GM23338 (cell line): ENCODE results near the gene STK38L.

ENCODE experiments used
- CREB1 ChIP-seq: fragments of 250-450 bp; sonication (Bioruptor Pico); IDR thresholded peaks from 2 replicates; pipeline ENCODE4 v1.5.0; 2020; ENCODE audit warnings: low read depth, mild to moderate bottlenecking, moderate library complexity
- EZH2 ChIP-seq: fragments of 200-600 bp; sonication (generic); IDR thresholded peaks from one replicate; pipeline ENCODE4 v1.8.0; 2017; ENCODE audit warnings: antibody characterized with exemption, mild to moderate bottlenecking, low read depth; ENCODE audit not compliant: unreplicated experiment
- EZH2phosphoT487 ChIP-seq: fragments of 200-600 bp; sonication (generic); IDR thresholded peaks from one replicate; pipeline ENCODE4 v1.8.1; 2018; ENCODE audit warnings: antibody characterized with exemption; ENCODE audit not compliant: unreplicated experiment
- JUNB ChIP-seq: IDR thresholded peaks from one replicate; pipeline ENCODE4 v1.6.1; 2016; ENCODE audit warnings: antibody characterized with exemption; ENCODE audit not compliant: unreplicated experiment
- NANOG ChIP-seq: IDR thresholded peaks from 2 replicates; pipeline ENCODE4 v1.6.1; 2016; ENCODE audit warnings: antibody characterized with exemption, borderline replicate concordance
- POLR2AphosphoS5 ChIP-seq: IDR thresholded peaks from 2 replicates; pipeline ENCODE4 v1.6.1; 2016; ENCODE audit warnings: antibody characterized with exemption, low read depth
- STAT1 ChIP-seq: IDR thresholded peaks from one replicate; pipeline ENCODE4 v1.6.1; 2016; ENCODE audit warnings: antibody characterized with exemption; ENCODE audit not compliant: unreplicated experiment
- ZNF114 ChIP-seq: fragments of 250-450 bp; sonication (Bioruptor Pico); IDR thresholded peaks from 2 replicates; pipeline ENCODE4 v1.5.0; 2020; ENCODE audit warnings: mild to moderate bottlenecking, moderate library complexity
- ZNF331 ChIP-seq: fragments of 250-450 bp; sonication (Bioruptor Pico); IDR thresholded peaks from 2 replicates; pipeline ENCODE4 v1.5.0; 2020; ENCODE audit warnings: low read depth, mild to moderate bottlenecking, moderate library complexity
- TF ChIP-seq, protein P1 (sequence below), 2 experiments: fragments of 200-600 bp in 1 of 2; sonication (generic) in 1 of 2; conservative IDR thresholded peaks; 2 replicates each; pipeline versions ENCODE4 v1.5.1 to v1.6.1; 2016 to 2017; ENCODE audit warnings: antibody characterized with exemption in 2 of 2, low read depth in 2 of 2, mild to moderate bottlenecking in 2 of 2, moderate library complexity in 1 of 2
- TF ChIP-seq, protein P2 (sequence below): IDR thresholded peaks from one replicate; pipeline ENCODE4 v1.6.1; 2018; ENCODE audit warnings: antibody characterized with exemption; ENCODE audit not compliant: unreplicated experiment
- TF ChIP-seq, protein P3 (sequence below): fragments of 250-450 bp; sonication (Bioruptor Pico); IDR thresholded peaks from 2 replicates; pipeline ENCODE4 v1.5.0; 2020; ENCODE audit warnings: mild to moderate bottlenecking, moderate library complexity

DNA sequence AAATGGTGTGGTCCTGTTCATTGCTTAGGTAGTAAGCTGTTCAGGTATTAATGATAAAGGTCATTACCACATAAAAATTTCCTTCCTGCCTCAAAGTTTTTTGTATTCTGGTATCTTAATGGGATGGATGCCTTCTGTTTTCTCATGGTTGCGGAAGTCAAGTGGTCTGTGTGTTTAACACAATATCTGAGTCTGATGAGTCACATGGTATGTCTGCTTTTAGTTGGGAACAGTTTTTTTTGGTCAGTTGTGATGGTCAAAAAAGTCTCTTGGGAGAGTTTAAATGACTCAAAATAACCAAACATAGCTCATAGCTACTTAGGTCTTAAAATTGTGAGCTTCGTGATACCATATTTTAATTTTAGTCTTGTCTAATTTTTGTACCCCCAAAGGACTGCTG lies 40.7 kb downstream of the STK38L start:
- TF ChIP-seq EZH2 (no peak), POLR2AphosphoS5 (no peak), ZNF331 (CRISPR knock-in tag) (no peak), EZH2phosphoT487 (no peak), STAT1 (no peak), CREB1 (CRISPR knock-in tag) (no peak), JUNB (no peak), NANOG (no peak), ZNF114 (CRISPR knock-in tag) (no peak)
- TF ChIP-seq, protein P1, sequence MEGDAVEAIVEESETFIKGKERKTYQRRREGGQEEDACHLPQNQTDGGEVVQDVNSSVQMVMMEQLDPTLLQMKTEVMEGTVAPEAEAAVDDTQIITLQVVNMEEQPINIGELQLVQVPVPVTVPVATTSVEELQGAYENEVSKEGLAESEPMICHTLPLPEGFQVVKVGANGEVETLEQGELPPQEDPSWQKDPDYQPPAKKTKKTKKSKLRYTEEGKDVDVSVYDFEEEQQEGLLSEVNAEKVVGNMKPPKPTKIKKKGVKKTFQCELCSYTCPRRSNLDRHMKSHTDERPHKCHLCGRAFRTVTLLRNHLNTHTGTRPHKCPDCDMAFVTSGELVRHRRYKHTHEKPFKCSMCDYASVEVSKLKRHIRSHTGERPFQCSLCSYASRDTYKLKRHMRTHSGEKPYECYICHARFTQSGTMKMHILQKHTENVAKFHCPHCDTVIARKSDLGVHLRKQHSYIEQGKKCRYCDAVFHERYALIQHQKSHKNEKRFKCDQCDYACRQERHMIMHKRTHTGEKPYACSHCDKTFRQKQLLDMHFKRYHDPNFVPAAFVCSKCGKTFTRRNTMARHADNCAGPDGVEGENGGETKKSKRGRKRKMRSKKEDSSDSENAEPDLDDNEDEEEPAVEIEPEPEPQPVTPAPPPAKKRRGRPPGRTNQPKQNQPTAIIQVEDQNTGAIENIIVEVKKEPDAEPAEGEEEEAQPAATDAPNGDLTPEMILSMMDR (conservative IDR thresholded peaks at IDR 0.05; ENCODE audit: low read depth in 2 of 2): no peak
- TF ChIP-seq, protein P2, sequence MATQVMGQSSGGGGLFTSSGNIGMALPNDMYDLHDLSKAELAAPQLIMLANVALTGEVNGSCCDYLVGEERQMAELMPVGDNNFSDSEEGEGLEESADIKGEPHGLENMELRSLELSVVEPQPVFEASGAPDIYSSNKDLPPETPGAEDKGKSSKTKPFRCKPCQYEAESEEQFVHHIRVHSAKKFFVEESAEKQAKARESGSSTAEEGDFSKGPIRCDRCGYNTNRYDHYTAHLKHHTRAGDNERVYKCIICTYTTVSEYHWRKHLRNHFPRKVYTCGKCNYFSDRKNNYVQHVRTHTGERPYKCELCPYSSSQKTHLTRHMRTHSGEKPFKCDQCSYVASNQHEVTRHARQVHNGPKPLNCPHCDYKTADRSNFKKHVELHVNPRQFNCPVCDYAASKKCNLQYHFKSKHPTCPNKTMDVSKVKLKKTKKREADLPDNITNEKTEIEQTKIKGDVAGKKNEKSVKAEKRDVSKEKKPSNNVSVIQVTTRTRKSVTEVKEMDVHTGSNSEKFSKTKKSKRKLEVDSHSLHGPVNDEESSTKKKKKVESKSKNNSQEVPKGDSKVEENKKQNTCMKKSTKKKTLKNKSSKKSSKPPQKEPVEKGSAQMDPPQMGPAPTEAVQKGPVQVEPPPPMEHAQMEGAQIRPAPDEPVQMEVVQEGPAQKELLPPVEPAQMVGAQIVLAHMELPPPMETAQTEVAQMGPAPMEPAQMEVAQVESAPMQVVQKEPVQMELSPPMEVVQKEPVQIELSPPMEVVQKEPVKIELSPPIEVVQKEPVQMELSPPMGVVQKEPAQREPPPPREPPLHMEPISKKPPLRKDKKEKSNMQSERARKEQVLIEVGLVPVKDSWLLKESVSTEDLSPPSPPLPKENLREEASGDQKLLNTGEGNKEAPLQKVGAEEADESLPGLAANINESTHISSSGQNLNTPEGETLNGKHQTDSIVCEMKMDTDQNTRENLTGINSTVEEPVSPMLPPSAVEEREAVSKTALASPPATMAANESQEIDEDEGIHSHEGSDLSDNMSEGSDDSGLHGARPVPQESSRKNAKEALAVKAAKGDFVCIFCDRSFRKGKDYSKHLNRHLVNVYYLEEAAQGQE: no peak
- TF ChIP-seq, protein P3, sequence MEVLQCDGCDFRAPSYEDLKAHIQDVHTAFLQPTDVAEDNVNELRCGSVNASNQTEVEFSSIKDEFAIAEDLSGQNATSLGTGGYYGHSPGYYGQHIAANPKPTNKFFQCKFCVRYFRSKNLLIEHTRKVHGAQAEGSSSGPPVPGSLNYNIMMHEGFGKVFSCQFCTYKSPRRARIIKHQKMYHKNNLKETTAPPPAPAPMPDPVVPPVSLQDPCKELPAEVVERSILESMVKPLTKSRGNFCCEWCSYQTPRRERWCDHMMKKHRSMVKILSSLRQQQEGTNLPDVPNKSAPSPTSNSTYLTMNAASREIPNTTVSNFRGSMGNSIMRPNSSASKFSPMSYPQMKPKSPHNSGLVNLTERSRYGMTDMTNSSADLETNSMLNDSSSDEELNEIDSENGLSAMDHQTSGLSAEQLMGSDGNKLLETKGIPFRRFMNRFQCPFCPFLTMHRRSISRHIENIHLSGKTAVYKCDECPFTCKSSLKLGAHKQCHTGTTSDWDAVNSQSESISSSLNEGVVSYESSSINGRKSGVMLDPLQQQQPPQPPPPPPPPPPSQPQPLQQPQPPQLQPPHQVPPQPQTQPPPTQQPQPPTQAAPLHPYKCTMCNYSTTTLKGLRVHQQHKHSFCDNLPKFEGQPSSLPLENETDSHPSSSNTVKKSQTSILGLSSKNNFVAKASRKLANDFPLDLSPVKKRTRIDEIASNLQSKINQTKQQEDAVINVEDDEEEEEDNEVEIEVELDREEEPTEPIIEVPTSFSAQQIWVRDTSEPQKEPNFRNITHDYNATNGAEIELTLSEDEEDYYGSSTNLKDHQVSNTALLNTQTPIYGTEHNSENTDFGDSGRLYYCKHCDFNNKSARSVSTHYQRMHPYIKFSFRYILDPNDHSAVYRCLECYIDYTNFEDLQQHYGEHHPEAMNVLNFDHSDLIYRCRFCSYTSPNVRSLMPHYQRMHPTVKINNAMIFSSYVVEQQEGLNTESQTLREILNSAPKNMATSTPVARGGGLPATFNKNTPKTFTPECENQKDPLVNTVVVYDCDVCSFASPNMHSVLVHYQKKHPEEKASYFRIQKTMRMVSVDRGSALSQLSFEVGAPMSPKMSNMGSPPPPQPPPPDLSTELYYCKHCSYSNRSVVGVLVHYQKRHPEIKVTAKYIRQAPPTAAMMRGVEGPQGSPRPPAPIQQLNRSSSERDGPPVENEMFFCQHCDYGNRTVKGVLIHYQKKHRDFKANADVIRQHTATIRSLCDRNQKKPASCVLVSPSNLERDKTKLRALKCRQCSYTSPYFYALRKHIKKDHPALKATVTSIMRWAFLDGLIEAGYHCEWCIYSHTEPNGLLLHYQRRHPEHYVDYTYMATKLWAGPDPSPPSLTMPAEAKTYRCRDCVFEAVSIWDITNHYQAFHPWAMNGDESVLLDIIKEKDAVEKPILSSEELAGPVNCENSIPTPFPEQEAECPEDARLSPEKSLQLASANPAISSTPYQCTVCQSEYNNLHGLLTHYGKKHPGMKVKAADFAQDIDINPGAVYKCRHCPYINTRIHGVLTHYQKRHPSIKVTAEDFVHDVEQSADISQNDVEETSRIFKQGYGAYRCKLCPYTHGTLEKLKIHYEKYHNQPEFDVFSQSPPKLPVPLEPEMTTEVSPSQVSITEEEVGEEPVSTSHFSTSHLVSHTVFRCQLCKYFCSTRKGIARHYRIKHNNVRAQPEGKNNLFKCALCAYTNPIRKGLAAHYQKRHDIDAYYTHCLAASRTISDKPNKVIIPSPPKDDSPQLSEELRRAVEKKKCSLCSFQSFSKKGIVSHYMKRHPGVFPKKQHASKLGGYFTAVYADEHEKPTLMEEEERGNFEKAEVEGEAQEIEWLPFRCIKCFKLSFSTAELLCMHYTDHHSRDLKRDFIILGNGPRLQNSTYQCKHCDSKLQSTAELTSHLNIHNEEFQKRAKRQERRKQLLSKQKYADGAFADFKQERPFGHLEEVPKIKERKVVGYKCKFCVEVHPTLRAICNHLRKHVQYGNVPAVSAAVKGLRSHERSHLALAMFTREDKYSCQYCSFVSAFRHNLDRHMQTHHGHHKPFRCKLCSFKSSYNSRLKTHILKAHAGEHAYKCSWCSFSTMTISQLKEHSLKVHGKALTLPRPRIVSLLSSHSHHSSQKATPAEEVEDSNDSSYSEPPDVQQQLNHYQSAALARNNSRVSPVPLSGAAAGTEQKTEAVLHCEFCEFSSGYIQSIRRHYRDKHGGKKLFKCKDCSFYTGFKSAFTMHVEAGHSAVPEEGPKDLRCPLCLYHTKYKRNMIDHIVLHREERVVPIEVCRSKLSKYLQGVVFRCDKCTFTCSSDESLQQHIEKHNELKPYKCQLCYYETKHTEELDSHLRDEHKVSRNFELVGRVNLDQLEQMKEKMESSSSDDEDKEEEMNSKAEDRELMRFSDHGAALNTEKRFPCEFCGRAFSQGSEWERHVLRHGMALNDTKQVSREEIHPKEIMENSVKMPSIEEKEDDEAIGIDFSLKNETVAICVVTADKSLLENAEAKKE: no peak
